Activated T-helper 9 cell treated with anti-CD3 and anti-CD28 coated beads, Interleukin-2, amount 50 U/mL, for 16 hours (primary cell): ENCODE data around the gene SIGLEC11.
"Not testable (repeated sequence)": the region's sequence is repeated elsewhere in the genome, so short reads cannot be mapped to it uniquely, and the experiment has no call there.

Experiments
- DNase-seq: peaks from one replicate; pipeline ENCODE4 v3.0.0-alpha.2; 2020; ENCODE audit warnings: low read depth

The SIGLEC11 gene

DNA sequence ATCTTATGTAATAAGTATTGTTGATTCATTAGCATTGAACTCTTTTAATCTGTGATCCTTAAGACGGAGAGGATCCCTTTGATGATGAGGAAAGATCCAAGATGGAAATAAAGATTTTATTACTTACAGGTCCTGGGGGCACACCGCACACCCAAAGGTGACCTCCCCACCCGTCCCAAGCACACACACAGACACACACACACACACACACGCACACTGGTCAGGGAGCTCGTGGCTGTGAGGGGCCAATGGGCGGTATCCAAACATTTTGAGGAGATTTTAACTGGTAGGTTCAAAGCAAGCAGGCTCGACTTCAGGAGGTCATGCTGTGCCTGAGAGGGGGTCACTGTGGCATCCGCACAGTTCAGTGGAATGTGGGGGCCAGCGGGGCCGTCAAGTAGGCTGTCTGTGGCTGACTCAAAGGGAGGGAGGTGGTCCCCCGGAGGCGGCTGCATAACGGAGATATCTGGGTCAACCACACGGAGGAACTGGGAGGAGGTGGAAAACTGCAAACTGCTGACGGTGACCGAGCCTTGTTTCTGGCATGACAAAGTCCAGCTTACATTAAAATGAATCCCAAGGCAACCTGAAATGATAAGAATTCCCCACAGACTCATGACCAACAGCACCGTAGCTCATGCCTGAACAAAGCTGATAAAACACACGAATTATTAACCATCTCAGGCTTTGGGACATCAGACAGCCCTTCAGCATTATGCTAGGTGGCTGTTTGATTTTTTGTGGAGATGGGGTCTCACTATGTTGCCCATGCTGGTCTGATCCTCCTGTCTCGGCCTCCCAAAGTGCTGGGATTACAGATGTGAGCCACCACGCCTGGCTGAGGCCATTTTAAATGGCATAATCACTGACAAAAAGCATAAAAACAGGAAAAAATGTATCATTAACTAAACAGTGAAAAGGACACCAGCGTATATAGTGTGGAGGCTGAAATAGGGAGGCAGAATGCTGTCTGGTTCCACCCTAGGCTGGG lies 20.9 kb upstream of the SIGLEC11 start:
- DNase-seq = no peak

DNA sequence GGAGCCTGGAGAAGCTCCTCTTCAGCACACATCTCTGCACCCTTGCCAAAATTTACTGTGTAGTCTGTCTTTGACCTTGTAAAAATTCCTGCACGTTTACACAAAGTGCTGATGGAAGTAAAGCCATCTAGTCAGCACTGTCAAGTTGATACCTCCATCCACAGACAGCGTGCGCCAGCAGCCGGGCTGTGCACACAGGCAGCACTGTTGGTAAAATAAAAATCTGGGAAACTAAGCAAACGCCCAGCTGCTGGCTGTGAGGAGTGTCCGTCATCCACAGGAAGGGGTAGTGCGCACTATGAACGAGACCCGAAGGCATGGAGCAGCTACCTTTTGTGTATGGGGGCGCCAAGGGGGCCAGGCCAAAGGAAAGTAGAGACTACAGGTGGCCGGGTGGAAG lies 17.4 kb upstream of the SIGLEC11 start:
- no peak for DNase-seq

DNA sequence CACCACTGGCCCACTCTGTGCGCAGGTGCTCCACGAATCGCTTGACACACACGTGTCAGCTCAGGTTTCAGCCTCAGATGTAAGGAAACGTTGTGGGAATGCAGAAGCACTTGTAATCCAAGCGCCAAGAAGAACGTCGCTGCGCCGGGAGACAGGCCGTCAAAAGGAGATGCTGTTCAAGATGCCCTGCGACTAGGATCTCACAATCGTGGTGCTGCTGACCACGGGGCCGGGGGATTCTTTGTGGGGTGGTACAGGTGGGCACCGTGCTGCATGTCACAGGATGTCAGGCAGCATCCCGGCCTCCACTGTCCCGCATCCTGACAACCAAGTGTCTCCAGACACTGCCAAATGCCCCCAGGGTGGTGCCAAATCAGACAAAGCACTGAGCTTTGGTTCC lies 16.9 kb upstream of the SIGLEC11 start:
- DNase-seq = no peak

GRCh38 chr19:49977076-49977475 lies 16.1 kb upstream of the SIGLEC11 start:
- no peak for DNase-seq

DNA sequence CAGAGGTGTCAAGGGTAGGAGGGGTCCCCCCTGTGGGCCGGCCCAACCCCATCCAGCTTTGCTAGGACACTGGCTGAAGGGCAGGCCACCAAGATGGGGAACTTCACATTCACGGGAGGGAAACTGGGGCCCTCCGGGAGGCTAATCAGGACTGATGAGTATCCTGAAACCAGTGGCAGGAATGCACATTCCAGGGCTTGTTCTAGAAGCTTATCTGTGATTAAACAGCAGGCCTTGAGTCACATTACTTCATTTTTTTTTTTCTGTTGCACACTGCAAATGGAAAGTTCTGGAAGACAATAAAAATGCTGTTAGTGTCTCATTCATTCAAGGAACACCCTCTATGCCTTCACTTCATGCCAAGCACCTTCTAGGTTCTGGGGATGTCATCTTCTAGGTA lies 15.5 kb upstream of the SIGLEC11 start:
- no peak for DNase-seq

DNA sequence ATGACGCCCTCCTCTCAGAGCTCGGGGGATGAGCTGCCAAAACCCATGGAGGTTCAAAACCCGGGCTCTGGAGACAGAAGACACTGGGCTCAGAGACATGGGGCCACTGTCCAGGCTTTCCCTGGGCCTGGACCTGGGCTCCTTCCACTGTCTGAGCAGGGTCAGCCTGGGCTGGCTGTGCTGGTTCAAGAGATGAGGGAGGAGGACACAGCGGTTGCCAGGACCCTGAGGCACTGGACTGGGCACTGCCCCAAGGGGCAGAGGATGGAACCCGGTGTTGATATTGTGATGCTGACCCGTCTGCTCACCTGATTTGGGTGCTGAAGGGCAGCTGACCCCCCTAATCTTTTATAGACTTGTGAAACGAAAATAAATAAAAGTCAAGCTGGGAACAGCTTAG lies 14.1 kb upstream of the SIGLEC11 start:
- DNase-seq = no peak

DNA sequence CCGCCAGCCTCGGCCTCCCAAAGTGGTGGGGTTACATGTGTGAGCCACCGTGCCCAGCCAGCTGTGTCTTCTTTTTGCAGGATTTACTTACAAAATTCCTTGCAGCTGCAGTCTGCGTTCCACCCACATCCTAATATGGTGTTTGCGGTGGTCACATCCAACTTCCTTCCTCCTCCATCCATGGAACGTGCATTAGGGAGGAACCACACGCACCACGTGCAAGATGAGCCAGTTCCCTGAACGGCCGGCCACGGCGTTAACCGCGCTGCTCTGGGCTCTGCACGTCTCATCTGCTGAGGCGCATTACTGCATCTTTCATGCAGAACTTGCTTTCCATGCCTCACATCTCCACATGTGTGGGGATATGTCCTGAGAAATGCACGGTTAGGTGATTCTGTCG lies 13.0 kb upstream of the SIGLEC11 start:
- DNase-seq = no peak

GRCh38 chr19:49972841-49973240 lies 11.9 kb upstream of the SIGLEC11 start:
- DNase-seq = no peak

- no peak for DNase-seq
These were observed 11.0 kb upstream of the SIGLEC11 start for GRCh38 chr19:49971991-49972411.

DNA sequence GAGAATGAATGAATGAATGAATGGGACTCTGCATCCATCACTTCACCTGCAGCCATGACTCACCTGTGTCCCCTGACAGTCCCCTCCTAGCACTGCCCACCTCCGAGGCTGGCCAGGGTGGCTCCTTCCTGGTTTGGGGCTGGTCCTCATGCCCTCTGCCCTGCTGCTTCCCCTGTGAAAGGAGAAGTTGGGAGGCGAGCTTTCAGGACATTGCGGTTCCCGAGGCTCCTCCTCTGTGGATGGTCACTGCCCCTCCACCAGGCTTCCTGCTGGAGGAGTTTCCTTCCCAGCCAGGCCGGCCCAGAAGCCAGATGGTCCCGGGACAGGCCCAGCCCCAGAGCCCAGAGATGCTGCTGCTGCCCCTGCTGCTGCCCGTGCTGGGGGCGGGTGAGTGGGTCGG lies 8.4 kb upstream of the SIGLEC11 start:
- not testable (repeated sequence) for DNase-seq

GRCh38 chr19:49968279-49968922 lies 7.4 kb upstream of the SIGLEC11 start:
- DNase-seq = no peak

DNA sequence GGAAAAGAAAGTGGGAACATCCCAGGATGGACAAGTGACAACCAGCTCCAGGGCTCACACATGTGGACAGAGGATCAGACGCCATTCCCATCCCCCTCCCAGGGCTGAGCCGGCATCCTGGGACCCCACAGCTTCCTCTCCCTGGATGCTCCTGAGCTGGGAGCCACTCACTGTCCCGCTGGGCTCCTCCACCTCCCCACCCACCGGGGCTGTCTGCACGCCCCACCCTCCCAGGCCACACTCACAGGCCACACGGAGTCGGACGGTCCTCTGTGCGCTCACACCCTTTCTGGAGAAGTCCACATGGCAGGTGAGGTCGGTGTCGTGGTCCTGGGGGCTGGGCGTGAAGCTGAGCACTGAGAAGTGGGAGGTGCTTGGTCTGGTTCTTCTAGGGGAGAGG lies 1.1 kb downstream of the SIGLEC11 start:
- not testable (repeated sequence) for DNase-seq

DNA sequence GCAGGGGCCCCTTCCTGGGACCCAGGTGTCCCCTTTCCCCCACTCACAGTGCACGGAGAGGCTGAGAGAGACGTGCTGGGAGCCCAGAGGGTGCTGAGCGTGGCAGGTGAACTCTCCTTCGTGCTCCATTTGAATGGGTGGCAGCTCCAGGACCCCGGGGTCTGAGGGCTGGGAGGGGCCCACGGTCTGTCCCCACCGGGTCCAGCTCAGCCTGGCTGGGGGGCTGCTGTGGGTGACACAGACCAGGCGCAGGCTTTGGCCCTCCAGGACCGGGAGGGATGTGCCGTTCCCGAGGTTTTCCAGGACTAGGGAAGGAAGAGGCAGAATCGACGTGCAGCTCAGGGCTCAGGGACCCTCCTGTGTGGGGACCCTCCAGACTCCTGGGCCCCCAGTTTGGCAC lies 2.4 kb downstream of the SIGLEC11 start:
- not testable (repeated sequence) for DNase-seq

GRCh38 chr19:49958144-49958543 lies 2.8 kb downstream of the SIGLEC11 start:
- DNase-seq = not testable (repeated sequence)

- no peak for DNase-seq
These were observed 3.6 kb downstream of the SIGLEC11 start for GRCh38 chr19:49957262-49957915.

DNA sequence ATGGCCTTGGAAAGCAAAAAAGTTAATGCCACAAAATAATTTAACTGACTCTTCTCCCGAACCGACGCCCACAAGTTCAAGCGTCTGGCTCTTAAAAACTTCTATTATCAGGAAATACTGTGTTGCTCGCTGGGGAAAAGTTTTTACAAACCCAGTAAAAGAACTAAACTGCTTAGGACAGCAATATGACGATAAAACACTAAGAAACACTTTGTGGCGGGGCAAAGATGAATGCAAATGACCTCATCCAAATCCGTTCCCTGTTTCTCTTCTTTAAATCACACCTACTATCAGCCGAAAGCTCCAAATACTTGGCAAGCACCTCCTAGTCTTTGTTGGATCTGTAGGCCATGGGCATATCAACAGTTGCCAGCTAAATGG lies 4.9 kb downstream of the SIGLEC11 start:
- DNase-seq = no peak

DNA sequence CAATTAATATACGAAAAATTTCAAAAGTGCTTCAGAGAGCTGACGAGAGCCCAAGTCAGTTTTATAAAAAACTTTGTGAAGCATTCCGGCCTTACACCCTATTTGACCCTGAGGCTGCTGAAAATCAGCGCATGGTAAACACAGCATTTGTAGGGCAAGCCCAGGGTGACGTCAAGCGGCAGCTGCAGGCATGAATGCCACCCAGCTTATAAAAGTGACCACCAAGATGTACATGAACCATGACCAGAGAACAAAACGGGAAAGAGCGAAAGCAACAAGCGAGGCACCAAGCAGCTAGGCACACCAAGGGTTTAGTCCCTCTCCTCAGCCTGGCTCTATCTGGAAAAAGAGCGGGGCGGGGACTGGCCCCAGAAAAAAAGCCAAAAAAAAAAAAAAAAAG lies 6.0 kb downstream of the SIGLEC11 start:
- no peak for DNase-seq

- DNase-seq = no peak
These were observed 6.7 kb downstream of the SIGLEC11 start for GRCh38 chr19:49954092-49954829.

DNA sequence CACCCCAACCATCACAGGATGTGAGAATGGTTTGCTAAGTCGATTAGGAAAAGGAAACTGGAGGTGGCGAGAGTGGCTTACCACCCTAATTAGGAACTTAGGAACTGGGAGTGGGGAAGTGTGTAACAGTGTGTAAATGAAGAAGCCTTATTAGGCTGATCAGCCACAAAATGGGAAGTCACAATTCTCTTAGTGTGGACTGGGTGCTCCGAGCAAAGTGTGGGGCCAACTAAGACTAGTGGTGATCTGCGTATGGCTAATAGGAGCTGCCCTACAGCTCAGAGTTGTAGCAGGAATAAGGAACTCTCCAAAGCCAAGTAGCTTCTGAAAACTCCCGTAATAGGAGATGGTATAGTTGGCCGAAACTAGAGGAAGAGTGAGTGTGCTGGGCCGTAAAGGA lies 7.6 kb downstream of the SIGLEC11 start:
- no peak for DNase-seq

GRCh38 chr19:49952906-49953305 lies 8.1 kb downstream of the SIGLEC11 start:
- no peak for DNase-seq

DNA sequence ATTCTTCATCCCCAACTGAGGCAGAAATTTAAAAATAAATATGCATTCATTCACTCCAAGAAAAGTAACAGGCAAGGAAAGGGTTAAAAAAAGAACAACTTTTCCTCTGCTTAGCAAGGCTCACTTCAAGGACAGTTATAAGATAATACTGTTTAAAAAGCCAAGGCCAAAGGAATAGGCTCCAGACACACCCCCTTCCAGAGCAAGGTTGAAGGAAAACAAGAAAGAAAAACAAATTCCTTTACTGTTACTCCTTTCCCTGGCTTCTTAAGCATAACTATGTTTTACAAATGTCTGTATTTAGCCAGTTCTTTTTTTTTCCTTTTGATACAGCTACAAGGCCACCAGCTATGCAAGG lies 8.5 kb downstream of the SIGLEC11 start:
- DNase-seq = no peak

DNA sequence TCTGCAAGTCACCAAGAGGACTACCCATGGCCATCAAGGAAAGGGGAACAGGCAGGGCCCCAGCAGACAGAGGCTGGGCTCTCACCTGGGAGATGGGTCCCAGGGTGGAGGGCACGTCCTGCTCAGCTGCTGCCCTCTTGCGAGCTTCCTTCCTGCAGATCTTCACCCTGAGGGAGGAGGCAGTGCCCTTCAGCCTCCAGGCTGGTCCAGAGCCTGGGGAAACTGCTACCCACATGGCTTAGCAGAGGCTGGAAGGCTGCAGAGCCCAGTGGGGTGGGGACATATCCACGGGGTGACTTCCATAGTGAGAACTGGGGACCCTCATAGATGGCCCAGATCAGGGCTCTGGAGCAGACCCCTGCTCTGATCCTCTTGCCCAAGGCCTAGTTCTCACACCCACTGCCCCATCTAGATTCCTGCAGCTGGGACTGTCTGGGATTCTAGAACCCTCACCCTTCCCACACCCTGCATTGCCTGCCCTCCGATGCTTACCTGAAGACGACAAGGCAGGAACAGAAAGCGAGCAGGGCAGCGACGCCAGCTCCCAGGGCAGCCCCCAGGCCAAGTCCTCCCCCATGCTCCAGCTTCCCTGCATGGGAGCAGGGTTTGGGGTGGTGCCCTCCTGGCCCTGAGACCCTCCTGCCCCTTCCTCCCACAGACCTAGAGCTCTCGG lies 9.0 kb downstream of the SIGLEC11 start:
- no peak for DNase-seq
